ENCODE measurements around the gene CFAP74.

GRCh38 chr1:2004856-2005255, 1.3 kb upstream of the CFAP74 start:
- TF ChIP-seq POLR2AphosphoS5 (IDR thresholded peaks at IDR 0.05) (no peak), CTCF (IDR thresholded peaks at IDR 0.05) (no peak)

Data from transverse colon (tissue), 4 donors.